ENCODE measurements around the gene ACAP3.

The ACAP3 gene

DNA sequence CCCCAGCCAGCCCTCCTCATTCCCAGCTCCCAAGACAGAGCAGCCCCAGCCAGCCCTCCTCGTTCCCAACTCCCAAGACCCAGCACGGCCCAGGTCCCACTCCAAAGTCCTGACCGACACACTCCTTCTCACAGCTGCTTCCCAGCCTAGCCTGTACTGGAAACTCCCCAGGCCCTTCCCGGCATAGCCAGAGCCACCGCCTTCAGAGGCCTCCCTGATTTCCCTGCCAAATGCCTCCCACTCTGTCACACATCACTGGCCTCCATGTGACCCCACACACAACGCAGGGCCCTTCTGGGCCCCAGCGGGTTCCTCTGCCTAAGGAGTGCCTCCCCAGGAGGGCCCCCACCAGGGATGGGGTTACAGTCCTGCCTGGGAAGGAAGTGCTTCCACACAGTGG, 36.9 kb downstream of the ACAP3 start:
- DNase-seq = no peak
- TF ChIP-seq, protein P1, sequence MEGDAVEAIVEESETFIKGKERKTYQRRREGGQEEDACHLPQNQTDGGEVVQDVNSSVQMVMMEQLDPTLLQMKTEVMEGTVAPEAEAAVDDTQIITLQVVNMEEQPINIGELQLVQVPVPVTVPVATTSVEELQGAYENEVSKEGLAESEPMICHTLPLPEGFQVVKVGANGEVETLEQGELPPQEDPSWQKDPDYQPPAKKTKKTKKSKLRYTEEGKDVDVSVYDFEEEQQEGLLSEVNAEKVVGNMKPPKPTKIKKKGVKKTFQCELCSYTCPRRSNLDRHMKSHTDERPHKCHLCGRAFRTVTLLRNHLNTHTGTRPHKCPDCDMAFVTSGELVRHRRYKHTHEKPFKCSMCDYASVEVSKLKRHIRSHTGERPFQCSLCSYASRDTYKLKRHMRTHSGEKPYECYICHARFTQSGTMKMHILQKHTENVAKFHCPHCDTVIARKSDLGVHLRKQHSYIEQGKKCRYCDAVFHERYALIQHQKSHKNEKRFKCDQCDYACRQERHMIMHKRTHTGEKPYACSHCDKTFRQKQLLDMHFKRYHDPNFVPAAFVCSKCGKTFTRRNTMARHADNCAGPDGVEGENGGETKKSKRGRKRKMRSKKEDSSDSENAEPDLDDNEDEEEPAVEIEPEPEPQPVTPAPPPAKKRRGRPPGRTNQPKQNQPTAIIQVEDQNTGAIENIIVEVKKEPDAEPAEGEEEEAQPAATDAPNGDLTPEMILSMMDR (IDR thresholded peaks at IDR 0.05; ENCODE audit: low read depth, low read length) = no peak
- Histone ChIP-seq H3K4me1 (no peaks in the 10 kb centered on the region), H3K9me3 (no peaks in the 10 kb centered on the region), H3K4me3 (ENCODE audit: low read depth, low read length) (no peak overlapping the region), H3K36me3 (peaks cover 40% of the 10 kb centered on the region), H3K27me3 (no peaks in the 10 kb centered on the region)

DNA sequence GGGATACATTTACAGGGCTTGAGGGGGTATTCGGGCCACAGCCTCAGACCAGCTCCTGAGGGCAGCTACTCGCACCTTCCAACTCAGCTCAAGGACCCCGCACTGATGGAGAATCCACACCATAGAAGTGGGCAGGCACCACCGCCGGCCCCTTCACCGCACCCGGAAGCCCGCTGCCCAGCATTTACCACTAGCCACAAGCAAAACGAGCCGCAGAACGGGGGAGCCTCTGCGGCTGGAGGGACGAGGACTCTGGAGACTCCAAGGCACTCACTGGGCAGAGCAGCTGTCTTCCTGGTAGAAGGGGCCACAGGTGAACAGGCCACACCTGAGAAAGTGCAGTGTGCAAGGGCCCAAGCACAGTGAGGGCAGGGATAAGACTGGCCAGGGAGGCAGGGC, 39.4 kb downstream of the ACAP3 start:
- no peak for DNase-seq
- Histone ChIP-seq H3K9me3 (no peaks in the 10 kb centered on the region), H3K4me1 (no peaks in the 10 kb centered on the region), H3K4me3 (ENCODE audit: low read depth, low read length) (no peak overlapping the region), H3K27me3 (no peaks in the 10 kb centered on the region), H3K36me3 (peaks cover 65% of the 10 kb centered on the region)
- TF ChIP-seq, protein P1 (IDR thresholded peaks at IDR 0.05; ENCODE audit: low read depth, low read length) = no peak

DNA sequence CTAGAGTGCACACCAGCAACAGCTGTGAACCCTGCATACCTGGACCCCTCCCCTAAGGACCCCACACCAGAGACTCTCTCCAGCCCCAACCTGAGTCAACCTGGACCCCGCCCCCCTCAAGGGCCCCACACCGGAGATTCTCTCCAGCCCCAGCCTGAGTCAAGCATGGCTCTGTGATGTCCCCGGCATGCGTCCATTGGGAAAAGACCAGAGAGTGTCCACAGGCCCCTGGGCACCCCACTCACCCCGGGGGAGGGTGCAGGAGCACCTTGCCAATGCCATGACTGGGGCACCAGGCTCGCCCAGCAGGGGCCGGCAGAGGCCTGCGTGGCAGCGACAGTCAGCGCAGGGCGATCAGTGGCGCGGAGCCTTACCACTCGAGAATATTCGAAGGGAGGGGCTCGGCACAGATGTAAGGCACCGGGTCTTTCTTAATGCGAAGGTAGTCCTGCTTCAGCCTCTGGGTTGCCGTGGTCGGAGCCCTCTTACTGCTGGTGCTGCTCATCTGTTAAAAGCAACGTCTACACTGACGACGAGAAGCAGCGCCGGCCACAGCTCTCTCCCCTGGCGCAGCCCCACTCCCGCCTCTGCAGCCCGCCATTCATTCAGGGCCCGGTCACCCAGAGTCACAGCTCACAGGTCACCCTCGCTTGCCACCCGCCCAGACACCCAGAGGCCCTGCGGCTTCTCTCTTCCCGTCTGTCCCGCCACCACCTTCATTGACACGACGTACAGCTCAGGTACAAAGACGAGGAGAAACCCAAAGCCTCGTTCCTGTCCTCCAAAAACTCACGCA, 40.0 kb downstream of the ACAP3 start:
- Histone ChIP-seq H3K9me3 (no peaks in the 10 kb centered on the region), H3K27me3 (no peaks in the 10 kb centered on the region), H3K36me3 (peaks cover 71% of the 10 kb centered on the region), H3K4me1 (no peaks in the 10 kb centered on the region), H3K4me3 (ENCODE audit: low read depth, low read length) (no peak overlapping the region)
- TF ChIP-seq, protein P1 (IDR thresholded peaks at IDR 0.05; ENCODE audit: low read depth, low read length) = no peak
- no peak for DNase-seq

DNA sequence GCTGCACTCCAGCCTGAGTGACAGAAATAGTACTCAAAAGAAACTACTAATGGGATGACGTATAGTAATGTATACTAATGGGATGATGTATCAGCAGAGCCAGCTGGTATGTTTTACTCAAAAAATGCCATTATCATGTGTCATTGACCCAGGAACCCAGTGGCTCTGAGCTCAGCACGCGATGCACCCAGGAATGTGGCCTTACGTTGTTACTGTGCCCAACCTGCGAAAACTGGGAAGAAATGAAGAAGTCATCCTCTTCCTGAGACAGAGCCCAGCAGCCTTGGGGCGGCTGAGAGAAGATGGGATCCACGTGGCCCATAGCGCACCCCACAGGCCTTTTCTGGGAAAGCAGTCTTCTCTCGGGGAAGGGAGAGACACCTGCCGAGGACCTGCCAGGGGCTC, 42.9 kb downstream of the ACAP3 start:
- peaks cover 87% of the 10 kb centered on the region for H3K36me3 ChIP-seq
- H3K9me3 ChIP-seq = no peaks in the 10 kb centered on the region
- no peaks in the 10 kb centered on the region for H3K27me3 ChIP-seq
- TF ChIP-seq, protein P1 (IDR thresholded peaks at IDR 0.05; ENCODE audit: low read depth, low read length) = peak; percentile 26
- no peaks in the 10 kb centered on the region for H3K4me1 ChIP-seq
- DNase-seq = no peak
- H3K4me3 ChIP-seq (ENCODE audit: low read depth, low read length) = no peak overlapping the region

DNA sequence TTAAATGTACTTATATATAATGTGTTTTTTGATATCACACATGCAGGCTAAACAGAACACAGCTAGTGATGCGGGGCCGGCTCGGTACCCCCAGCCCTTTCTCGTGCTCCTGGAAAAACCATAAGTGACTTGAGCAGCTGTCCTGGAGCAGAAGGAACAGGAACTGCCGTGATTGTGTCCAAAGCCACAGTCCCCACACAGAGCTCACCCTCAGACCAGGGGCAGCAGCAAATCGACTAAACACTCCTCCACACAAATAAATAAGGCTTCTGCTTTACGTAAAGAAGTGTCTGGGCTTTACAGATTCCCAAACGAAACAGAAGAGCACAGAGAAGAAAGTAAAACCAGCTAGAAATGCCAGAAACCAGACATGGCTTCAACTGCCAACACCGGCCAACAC, 43.7 kb downstream of the ACAP3 start:
- no peaks in the 10 kb centered on the region for H3K27me3 ChIP-seq
- TF ChIP-seq, protein P1 (IDR thresholded peaks at IDR 0.05; ENCODE audit: low read depth, low read length) = no peak
- no peaks in the 10 kb centered on the region for H3K9me3 ChIP-seq
- H3K4me1 ChIP-seq = no peaks in the 10 kb centered on the region
- DNase-seq = no peak
- peaks cover 85% of the 10 kb centered on the region for H3K36me3 ChIP-seq
- H3K4me3 ChIP-seq (ENCODE audit: low read depth, low read length) = no peak overlapping the region

DNA sequence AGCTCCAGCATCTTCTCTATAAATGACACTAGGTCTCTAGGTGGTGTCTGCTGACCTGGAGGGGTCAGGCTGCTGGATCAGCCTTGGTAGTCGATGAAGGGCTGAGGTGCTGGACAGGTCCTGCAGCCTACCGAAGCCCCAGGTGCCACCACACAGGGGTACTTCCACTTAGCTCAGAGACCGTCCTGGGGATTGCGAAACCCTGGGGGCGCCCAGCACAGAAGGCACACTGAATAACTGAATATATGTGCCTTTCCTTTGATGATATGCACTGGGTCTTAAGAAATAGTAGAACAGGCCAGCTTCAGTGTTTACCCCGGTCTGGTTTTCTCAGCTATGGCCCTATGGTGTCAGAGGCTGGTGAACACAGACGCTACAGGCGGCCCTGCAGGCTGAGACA, 45.0 kb downstream of the ACAP3 start:
- Histone ChIP-seq H3K4me1 (no peaks in the 10 kb centered on the region), H3K9me3 (no peaks in the 10 kb centered on the region), H3K36me3 (peaks cover 77% of the 10 kb centered on the region), H3K27me3 (no peaks in the 10 kb centered on the region), H3K4me3 (ENCODE audit: low read depth, low read length) (no peak overlapping the region)
- no peak for DNase-seq
- TF ChIP-seq, protein P1 (IDR thresholded peaks at IDR 0.05; ENCODE audit: low read depth, low read length) = no peak
